GM20000 (cell line): Measurements from ENCODE around the gene PSMD12.
"Not testable (repeated sequence)": the region's sequence is repeated elsewhere in the genome, so short reads cannot be mapped to it uniquely, and the experiment has no call there.

Experiments used
- DNase-seq: peaks from one replicate; pipeline ENCODE4 v3.0.0; 2012; ENCODE audit warnings: low spot score
- TF ChIP-seq, protein P1 (sequence below): IDR thresholded peaks from 2 replicates; pipeline ENCODE4 v1.5.1; 2012; ENCODE audit warnings: mild to moderate bottlenecking, control low read depth; ENCODE audit errors: extremely low read depth, missing control alignments

Gene PSMD12

DNA sequence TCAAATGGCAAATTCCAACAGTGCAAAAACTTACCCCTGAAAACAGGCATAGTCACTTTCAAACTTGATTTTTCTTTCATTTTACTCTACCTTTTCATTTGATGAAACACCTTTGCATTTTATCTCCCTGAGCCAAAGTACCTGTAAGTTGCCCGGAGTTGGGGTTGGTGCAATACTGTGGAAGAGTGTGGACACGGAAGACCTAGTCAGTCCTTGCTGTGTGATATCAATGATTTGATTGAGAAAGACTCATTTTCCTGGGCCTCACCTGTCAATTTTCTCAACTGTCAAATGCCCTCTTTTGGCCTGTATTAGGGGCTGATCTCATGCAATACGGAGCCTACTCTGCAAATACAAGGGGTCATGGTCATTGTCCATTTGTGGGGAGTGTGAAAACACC is 33.3 kb upstream of the PSMD12 start:
- DNase-seq = no peak
- TF ChIP-seq, protein P1, sequence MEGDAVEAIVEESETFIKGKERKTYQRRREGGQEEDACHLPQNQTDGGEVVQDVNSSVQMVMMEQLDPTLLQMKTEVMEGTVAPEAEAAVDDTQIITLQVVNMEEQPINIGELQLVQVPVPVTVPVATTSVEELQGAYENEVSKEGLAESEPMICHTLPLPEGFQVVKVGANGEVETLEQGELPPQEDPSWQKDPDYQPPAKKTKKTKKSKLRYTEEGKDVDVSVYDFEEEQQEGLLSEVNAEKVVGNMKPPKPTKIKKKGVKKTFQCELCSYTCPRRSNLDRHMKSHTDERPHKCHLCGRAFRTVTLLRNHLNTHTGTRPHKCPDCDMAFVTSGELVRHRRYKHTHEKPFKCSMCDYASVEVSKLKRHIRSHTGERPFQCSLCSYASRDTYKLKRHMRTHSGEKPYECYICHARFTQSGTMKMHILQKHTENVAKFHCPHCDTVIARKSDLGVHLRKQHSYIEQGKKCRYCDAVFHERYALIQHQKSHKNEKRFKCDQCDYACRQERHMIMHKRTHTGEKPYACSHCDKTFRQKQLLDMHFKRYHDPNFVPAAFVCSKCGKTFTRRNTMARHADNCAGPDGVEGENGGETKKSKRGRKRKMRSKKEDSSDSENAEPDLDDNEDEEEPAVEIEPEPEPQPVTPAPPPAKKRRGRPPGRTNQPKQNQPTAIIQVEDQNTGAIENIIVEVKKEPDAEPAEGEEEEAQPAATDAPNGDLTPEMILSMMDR = no peak

DNA sequence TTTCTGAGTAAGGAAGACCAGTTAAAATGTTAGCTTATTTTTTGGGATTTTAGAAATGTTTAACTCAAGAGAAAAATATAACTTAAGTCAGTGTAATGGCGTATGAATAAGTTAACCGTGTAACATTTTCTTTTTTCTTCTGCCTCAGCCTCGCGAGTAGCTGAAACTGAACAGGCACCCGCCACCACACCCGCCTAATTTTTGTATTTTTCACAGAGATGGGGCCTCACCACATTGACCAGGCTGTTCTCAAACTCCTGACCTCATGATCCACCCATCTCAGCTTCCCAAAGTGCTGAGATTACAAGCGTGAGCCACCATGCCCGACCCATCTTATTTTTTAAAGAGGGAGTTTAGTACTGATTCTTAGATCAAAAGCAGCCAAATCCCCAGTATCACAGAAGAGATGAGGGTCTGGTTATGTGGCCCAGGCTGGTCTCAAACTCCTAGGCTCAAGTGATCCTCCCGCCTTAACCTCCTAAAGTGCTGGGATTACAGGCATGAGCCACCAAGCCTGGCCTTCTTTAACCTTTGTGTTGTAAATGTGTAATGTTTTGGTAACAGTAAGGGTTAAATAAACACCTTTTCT is 27.5 kb upstream of the PSMD12 start:
- DNase-seq = no peak
- TF ChIP-seq, protein P1 = no peak

DNA sequence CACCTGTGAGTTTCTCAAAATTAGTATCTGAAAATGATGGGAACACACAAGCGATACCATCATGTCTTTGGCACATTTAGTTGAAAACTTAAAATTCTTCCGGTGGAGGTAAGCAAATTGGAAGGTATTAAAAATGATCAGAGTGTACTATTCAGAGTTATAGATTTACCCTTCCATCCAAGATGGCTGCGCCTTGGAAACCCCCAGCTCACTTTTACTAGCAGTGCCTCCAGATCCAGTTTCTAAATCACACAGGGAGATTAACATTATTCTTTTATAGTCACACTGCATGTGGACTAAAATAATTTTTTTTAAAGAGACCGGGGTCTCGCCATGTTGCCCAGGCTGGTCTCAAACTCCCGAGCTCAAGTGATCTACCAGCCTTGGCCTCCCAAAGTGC is 25.7 kb upstream of the PSMD12 start:
- TF ChIP-seq, protein P1 = no peak
- DNase-seq = no peak

DNA sequence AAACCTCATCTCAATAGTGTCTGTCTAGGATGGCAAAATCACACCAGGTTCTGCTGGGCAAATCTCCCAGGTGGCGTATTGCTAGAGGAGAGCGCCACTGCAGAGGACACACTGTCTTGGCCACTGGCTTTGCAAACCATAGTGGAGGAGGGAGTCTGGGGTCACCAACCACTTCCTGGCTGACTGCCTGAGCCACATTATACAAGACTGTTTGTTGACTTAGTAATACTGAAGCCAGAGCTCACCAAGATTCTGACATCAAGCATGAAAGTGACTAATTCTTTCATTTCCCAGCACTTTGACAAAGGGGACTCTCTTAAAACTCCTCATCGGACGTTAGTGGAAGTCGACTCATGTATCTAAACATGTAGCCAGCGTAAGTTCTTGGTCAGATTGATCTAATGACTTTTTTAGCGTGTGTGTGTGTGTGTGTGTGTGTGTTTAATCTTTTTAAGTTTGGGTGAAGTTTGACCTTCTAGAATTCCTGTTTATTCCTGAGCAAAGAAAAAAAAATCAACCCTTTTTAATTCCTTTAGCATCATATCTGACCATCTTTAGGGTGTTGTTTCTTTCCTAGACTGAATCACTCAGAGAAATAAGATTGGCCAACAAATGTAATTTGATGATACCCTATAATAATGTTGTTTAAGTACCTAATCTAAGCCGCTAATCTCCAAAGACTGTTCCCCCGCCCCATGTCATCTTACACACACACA is 24.4 kb upstream of the PSMD12 start:
- TF ChIP-seq, protein P1 = no peak
- DNase-seq = peak; percentile 79

DNA sequence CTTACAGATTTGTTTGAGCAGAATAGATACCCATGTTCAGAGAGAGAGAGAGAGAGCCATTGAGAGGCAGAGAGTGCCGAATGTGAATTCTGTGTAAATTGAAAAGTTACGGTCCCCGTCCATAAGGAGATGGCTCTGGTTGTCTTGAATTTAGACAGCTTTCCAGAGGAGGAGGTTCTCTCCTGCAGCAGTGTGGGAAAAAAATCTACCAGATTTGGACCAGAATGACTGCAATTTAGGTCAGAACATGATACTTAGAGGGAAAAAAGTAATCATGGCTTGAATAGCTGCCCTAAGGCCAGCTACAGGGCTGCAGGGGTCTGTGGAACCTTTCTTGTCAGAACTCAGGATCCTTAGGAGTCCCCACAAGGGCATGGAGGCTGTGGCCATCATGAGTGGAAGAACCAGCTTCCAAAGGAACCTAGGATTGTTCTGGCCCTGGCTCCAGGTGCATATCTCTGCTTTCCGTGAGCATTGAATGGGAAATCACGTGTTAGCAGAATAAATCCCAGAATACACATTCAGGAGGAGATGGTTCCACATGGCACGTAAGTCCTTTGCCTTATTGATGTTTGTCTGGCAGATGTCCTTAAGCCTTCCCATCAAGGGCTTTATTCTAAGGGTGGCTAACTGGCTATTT is 23.7 kb upstream of the PSMD12 start:
- DNase-seq = no peak
- TF ChIP-seq, protein P1 = no peak

DNA sequence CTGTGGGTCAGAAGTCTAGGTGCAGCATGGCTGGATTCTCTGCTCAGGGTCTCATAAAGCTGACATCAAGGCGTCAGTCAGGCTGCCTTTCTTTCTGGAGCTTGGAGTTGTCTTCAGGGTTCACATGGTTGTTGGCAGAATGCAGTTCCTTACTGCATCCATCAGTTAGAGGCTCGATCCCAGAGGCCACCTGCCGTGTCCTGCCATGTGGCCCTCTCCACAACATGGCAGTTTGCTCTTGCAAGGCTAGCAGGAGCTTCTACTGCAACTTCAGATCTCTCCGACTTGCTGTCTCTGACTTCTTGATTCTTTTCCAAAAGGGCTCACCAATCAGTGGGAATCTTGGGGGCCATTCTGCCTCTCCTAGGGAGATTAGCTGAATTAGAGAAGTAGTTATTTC is 22.6 kb upstream of the PSMD12 start:
- DNase-seq = no peak
- TF ChIP-seq, protein P1 = no peak

DNA sequence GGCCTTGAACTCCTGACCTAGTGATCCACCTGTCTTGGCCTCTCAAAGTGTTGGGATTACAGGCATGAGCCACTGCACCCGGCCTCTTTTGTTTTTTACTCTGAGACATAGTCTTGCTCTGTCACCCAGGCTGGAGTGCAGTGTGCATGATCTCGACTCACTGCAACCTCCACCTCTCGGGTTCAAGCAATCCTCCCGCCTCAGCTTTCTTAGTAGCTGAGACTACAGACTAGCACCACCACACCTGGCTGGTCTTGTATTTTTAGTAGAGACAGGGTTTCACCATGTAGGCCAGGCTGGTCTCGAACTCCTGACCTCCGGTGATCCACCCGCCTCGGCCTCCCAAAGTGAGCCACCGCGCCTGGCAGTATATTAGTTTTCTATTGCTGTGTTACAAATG is 22.2 kb upstream of the PSMD12 start:
- not testable (repeated sequence) for DNase-seq

DNA sequence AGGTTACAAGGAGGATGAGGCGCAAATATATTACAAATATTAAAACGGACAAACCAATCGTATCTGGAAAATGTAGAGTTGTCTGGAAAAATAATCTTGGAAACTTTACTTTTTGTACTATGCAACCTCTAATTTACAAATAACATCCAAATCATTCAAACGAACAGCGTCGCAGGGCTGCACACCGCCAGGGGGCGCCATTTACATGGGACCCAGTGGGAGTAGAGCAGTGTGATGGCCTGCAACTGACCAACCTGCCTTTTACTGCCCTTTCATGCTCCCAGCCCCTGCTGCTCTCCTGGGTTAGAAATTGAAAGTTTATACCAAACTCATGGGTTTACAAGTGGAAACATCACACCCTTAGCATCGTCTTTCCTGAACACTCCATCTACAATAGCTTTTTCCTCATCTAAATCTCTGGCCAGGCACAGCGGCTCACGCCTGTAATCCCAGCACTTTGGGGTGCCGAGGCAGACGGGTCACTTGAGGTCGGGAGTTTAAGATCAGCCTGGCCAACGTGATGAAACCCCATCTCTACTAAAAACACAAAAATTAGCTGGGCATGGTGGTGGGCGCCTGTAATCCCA is 20.7 kb upstream of the PSMD12 start:
- DNase-seq = peak; percentile 54
- TF ChIP-seq, protein P1 = peak; percentile 65
